Naive thymus-derived CD4-positive, alpha-beta T cell (primary cell): ENCODE results near the gene AK1. TPM values are rescaled to one million over a fixed set of nuclear protein-coding genes. Genes with fewer than 3 reads are reported as not detected.

ENCODE experiments used
- ATAC-seq: fragments of 150-1000 bp; cut with Tn5 transposase; 2 replicates; pipeline ENCODE4 v1.10.0; 2021; ENCODE audit warnings: mild to moderate bottlenecking, moderate library complexity
- CTCF ChIA-PET: fragments of 350-600 bp; sonication (Branson Sonifier 250); formaldehyde crosslinking; loops from one replicate; lab custom pipeline; 2021; ENCODE audit warnings: antibody characterized with exemption; lab: Charles Lee
- POLR2A ChIA-PET: fragments of 350-600 bp; sonication (Branson Sonifier 250); formaldehyde crosslinking; loops from one replicate; lab custom pipeline; 2021; ENCODE audit warnings: antibody characterized with exemption, inconsistent platforms; lab: Charles Lee
- DNase-seq, 9 donors: peaks; one replicate each; pipeline versions ENCODE4 v3.0.0 to v3.0.0-alpha.2; 2020 to 2022; ENCODE audit warnings: mixed read lengths in 1 of 9
- H3K27ac ChIP-seq: one replicate; pipeline ENCODE4 v1.7.0; 2013; ENCODE audit warnings: mild to moderate bottlenecking, low read depth, low read length, moderate library complexity
- H3K27me3 ChIP-seq, 2 donors: one replicate each; pipeline ENCODE4 v1.7.0; 2013; ENCODE audit warnings: low read length in 2 of 2, mild to moderate bottlenecking in 2 of 2, moderate library complexity in 2 of 2; ENCODE audit not compliant: control insufficient read depth in 2 of 2, insufficient read depth in 2 of 2
- H3K36me3 ChIP-seq, 3 experiments: 1 replicate in 2 of 3; 2 replicates in 1 of 3; pipeline ENCODE4 v1.7.0; 2013; ENCODE audit warnings: low read length in 3 of 3, mild to moderate bottlenecking in 3 of 3, moderate library complexity in 1 of 3; ENCODE audit not compliant: insufficient read depth in 3 of 3, control insufficient read depth in 2 of 3
- H3K4me1 ChIP-seq, 2 donors: one replicate each; pipeline ENCODE4 v1.7.0; 2013; ENCODE audit warnings: low read length in 2 of 2, mild to moderate bottlenecking in 2 of 2, moderate library complexity in 1 of 2; ENCODE audit not compliant: control insufficient read depth in 2 of 2, insufficient read depth in 2 of 2
- H3K4me3 ChIP-seq: 2 replicates; pipeline ENCODE4 v1.7.0; 2013; ENCODE audit warnings: mild to moderate bottlenecking, low read length
- H3K9me3 ChIP-seq, 3 experiments: 1 replicate in 2 of 3; 2 replicates in 1 of 3; pipeline ENCODE4 v1.7.0; 2013; ENCODE audit warnings: low read length in 3 of 3; ENCODE audit not compliant: control insufficient read depth in 2 of 3
- H3K27ac Mint-ChIP-seq, 9 donors: one replicate each; pipeline ENCODE4 v1.8.0; 2020 to 2022; ENCODE audit warnings: mixed read lengths in 9 of 9, mild to moderate bottlenecking in 8 of 9, moderate library complexity in 5 of 9, inconsistent platforms in 2 of 9
- H3K27me3 Mint-ChIP-seq, 5 donors: one replicate each; pipeline ENCODE4 v1.8.0; 2021 to 2022; ENCODE audit warnings: mixed read lengths in 5 of 5, mild to moderate bottlenecking in 1 of 5
- H3K36me3 Mint-ChIP-seq, 5 donors: one replicate each; pipeline ENCODE4 v1.8.0; 2020 to 2022; ENCODE audit warnings: mixed read lengths in 5 of 5, mild to moderate bottlenecking in 3 of 5, inconsistent platforms in 1 of 5
- H3K4me1 Mint-ChIP-seq, 7 donors: one replicate each; pipeline ENCODE4 v1.8.0; 2020 to 2022; ENCODE audit warnings: mixed read lengths in 7 of 7, mild to moderate bottlenecking in 3 of 7, inconsistent platforms in 1 of 7
- H3K4me3 Mint-ChIP-seq, 10 donors: one replicate each; pipeline ENCODE4 v1.8.0; 2020 to 2022; ENCODE audit warnings: mild to moderate bottlenecking in 10 of 10, mixed read lengths in 10 of 10, moderate library complexity in 6 of 10, inconsistent platforms in 2 of 10
- H3K9me3 Mint-ChIP-seq, 11 donors: one replicate each; pipeline ENCODE4 v1.8.0; 2020 to 2022; ENCODE audit warnings: mixed read lengths in 11 of 11, mild to moderate bottlenecking in 4 of 11, inconsistent platforms in 1 of 11, moderate library complexity in 1 of 11
- intact Hi-C, 2 donors: fragments of 100-400 bp; cut with micrococcal nuclease; formaldehyde crosslinking; loops; one replicate each; pipeline ENCODE4 v1.15.1; 2023
- microRNA-seq: library from miRNA; unstranded; fragments of <30 nt; microRNA quantifications from one replicate; pipeline ENCODE4 v1.2.0, GENCODE V29; 2022; ENCODE audit warnings: borderline microRNAs expressed
- polyA plus RNA-seq, 2 donors: library from polyadenylated mRNA; unstranded; fragments of 300-500 nt; fragmentation: Illumina TruSeq; gene quantifications; one replicate each; pipeline ENCODE4 v1.2.3, GENCODE V29; 2021
- total RNA-seq, 6 experiments: library from RNA in 5 of 6; stranded (reverse) in 5 of 6; gene quantifications; 1 replicate in 5 of 6; 2 replicates in 1 of 6; pipeline ENCODE4 v1.2.3 and lab custom pipeline; 2021 to 2026

AK1 gene
- total and polyA plus RNA-seq, 7 experiments from 2014 or later = 0.09 to 64.9 (median 45.1) TPM

DNA sequence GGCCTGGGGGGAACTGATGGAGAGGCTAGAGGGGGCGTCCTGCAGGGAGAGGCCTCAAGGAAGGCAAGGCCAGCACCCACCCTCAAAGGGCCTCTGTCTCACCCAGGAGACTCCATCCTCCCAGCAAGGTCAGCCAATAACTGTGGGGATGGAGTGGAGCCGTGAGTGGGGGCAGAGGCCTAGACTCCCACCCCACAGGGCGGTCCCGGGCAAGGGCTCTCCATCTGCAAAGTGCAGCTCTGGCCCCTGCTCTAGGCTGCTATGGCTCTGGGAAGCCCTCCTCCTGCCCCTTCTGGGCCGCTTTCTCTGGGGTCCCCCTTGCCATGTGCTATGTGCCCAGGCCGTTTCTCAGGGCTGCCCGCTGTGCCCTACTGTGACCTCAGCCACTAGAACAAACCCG lies 60.7 kb downstream of the AK1 start:
- Histone ChIP-seq H3K27ac (no peak overlapping the region), H3K9me3 (no peaks in the 10 kb centered on the region), H3K4me1 (no peaks in the 10 kb centered on the region), H3K27me3 (no peaks in the 10 kb centered on the region), H3K4me3 (no peak overlapping the region), H3K36me3 (peaks cover 0 to 74% (median 9%) of the 10 kb centered on the region in 3 experiments)
- Mint-ChIP-seq H3K9me3 (no peaks in the 10 kb centered on the region), H3K36me3 (peaks cover 0 to 27% (median 3%) of the 10 kb centered on the region in 5 donors), H3K4me1 (peaks cover 0 to 4% (median 0%) of the 10 kb centered on the region in 7 donors), H3K27ac (peak overlapping the region in 1 of 9 donors; percentile 0), H3K4me3 (no peak overlapping the region), H3K27me3 (no peaks in the 10 kb centered on the region)
- ChIA-PET CTCF (interaction anchor here (1.0 kb wide), 1 partner anchor 65 kb away, joined by 3 read pairs; no protein-coding TSS in a partner anchor), POLR2A (no interaction called here)
- DNase-seq = no peak
- no peak for ATAC-seq
- intact Hi-C loops = no loop called here

Small RNA genes within 50 kb of the gene (microRNA-seq; reads per million reads assigned to microRNA genes)
- gene MIR4672 = not detected

Other genes with a start within 250 kb of the AK1 start
- under 1 TPM in 3 of 5 experiments, not detected in 2; 0.22 to 0.38 (median 0.27) TPM for gene CFAP157, start 170.7 kb downstream of the AK1 start, total RNA-seq
- under 1 TPM; 0.11 to 0.20 TPM for gene CFAP157, start 170.7 kb downstream of the AK1 start, polyA plus RNA-seq
- 1 to 10 TPM; 7.8 to 9.5 (median 8.6) TPM for gene PTRH1, start 162.0 kb downstream of the AK1 start, total RNA-seq
- 10 to 100 TPM; 17.0 to 28.7 TPM for gene PTRH1, start 162.0 kb downstream of the AK1 start, polyA plus RNA-seq
- gene TTC16, start 161.6 kb downstream of the AK1 start, total RNA-seq = 1 to 10 TPM in 4 of 5 experiments, under 1 TPM in 1; 0.29 to 9.9 (median 4.6) TPM
- gene TTC16, start 161.6 kb downstream of the AK1 start, polyA plus RNA-seq = 1 to 10 TPM in 1 of 2 donors, under 1 TPM in 1; 0.73 to 1.7 TPM
- 10 to 100 TPM in 4 of 5 experiments, 1 to 10 TPM in 1; 9.5 to 22.3 (median 10.8) TPM for gene TOR2A, start 142.4 kb downstream of the AK1 start, total RNA-seq
- gene TOR2A, start 142.4 kb downstream of the AK1 start, polyA plus RNA-seq = 10 to 100 TPM; 16.6 to 20.2 TPM
- 10 to 100 TPM; 26.1 to 68.3 (median 51.9) TPM for gene SH2D3C, start 99.0 kb downstream of the AK1 start, total RNA-seq
- gene SH2D3C, start 99.0 kb downstream of the AK1 start, polyA plus RNA-seq = 10 to 100 TPM; 20.9 to 72.9 TPM
- 100 to 1,000 TPM; 110 to 135 (median 134) TPM for gene CDK9, start 91.6 kb downstream of the AK1 start, total RNA-seq
- gene CDK9, start 91.6 kb downstream of the AK1 start, polyA plus RNA-seq = 10 to 100 TPM; 37.5 to 65.9 TPM
- gene FPGS, start 74.8 kb downstream of the AK1 start, total RNA-seq = 100 to 1,000 TPM in 2 of 5 experiments, 10 to 100 TPM in 3; 90.4 to 123 (median 95.4) TPM
- 10 to 100 TPM; 37.3 to 51.4 TPM for gene FPGS, start 74.8 kb downstream of the AK1 start, polyA plus RNA-seq
- 10 to 100 TPM in 4 of 5 experiments, 1 to 10 TPM in 1; 6.2 to 25.8 (median 12.5) TPM for gene ENG, start 23.0 kb downstream of the AK1 start, total RNA-seq
- gene ENG, start 23.0 kb downstream of the AK1 start, polyA plus RNA-seq = 1 to 10 TPM; 4.5 to 6.4 TPM
- gene ST6GALNAC6, start 21.9 kb upstream of the AK1 start, total RNA-seq = 100 to 1,000 TPM in 3 of 5 experiments, 10 to 100 TPM in 2; 63.0 to 125 (median 107) TPM
- gene ST6GALNAC6, start 21.9 kb upstream of the AK1 start, polyA plus RNA-seq = 10 to 100 TPM; 28.3 to 34.5 TPM
- gene ST6GALNAC4, start 39.4 kb upstream of the AK1 start, total RNA-seq = 10 to 100 TPM; 28.0 to 51.0 (median 36.1) TPM
- gene ST6GALNAC4, start 39.4 kb upstream of the AK1 start, polyA plus RNA-seq = 10 to 100 TPM; 20.0 to 21.7 TPM
- 1 to 10 TPM; 1.4 to 2.9 (median 2.1) TPM for gene PIP5KL1, start 53.1 kb upstream of the AK1 start, total RNA-seq
- gene PIP5KL1, start 53.1 kb upstream of the AK1 start, polyA plus RNA-seq = under 1 TPM in 1 of 2 donors, not detected in 1; 0.17 TPM
- gene DPM2, start 60.2 kb upstream of the AK1 start, total RNA-seq = 10 to 100 TPM; 29.1 to 84.4 (median 56.8) TPM
- gene DPM2, start 60.2 kb upstream of the AK1 start, polyA plus RNA-seq = 10 to 100 TPM; 29.3 to 39.5 TPM
- gene EEIG1, start 103.3 kb upstream of the AK1 start, total RNA-seq = 100 to 1,000 TPM; 252 to 664 (median 347) TPM
- gene EEIG1, start 103.3 kb upstream of the AK1 start, polyA plus RNA-seq = 100 to 1,000 TPM; 124 to 297 TPM
- 10 to 100 TPM; 10.7 to 13.3 (median 11.8) TPM for gene NAIF1, start 189.6 kb upstream of the AK1 start, total RNA-seq
- 10 to 100 TPM in 1 of 2 donors, 1 to 10 TPM in 1; 8.6 to 14.8 TPM for gene NAIF1, start 189.6 kb upstream of the AK1 start, polyA plus RNA-seq
- 10 to 100 TPM; 12.4 to 26.3 (median 15.1) TPM for gene SLC25A25, start 190.6 kb upstream of the AK1 start, total RNA-seq
- gene SLC25A25, start 190.6 kb upstream of the AK1 start, polyA plus RNA-seq = 10 to 100 TPM in 1 of 2 donors, 1 to 10 TPM in 1; 8.4 to 14.7 TPM